Pancreas (tissue), 10 donors: ENCODE measurements around the gene GBP5. TPM values are rescaled to one million over a fixed set of nuclear protein-coding genes. Genes with fewer than 3 reads are reported as not detected.
"Not testable (repeated sequence)": the region's sequence is repeated elsewhere in the genome, so short reads cannot be mapped to it uniquely, and the experiment has no call there.

Experiments used
- ATAC-seq, 4 donors: fragments of 200-7000 bp; cut with Tn5 transposase; one replicate each; pipeline versions ENCODE4 v1.8.0 to v1.9.1; 2020; ENCODE audit warnings: mild to moderate bottlenecking in 4 of 4, moderate library complexity in 4 of 4
- DNase-seq, 6 donors: peaks; one replicate each; pipeline ENCODE4 v3.0.0-alpha.2; 2020
- FAIRE-seq: peaks from 2 replicates; lab custom pipeline; 2012; peaks lifted over from hg19 to GRCh38; lab: Jason Lieb, UNC
- H3K27ac ChIP-seq, 4 donors: fragments of 200-600 bp; sonication (generic); 1 replicate in 3 of 4; 2 replicates in 1 of 4; pipeline versions ENCODE4 v1.5.0 to v1.8.0; 2020
- H3K27me3 ChIP-seq, 4 donors: fragments of 200-600 bp; one replicate each; pipeline ENCODE4 v1.8.0; 2021
- H3K36me3 ChIP-seq, 3 donors: fragments of 200-600 bp; sonication (generic) in 1 of 3; one replicate each; pipeline versions ENCODE4 v1.5.0 to v1.8.0; 2020 to 2021
- H3K4me1 ChIP-seq, 3 donors: fragments of 200-600 bp; one replicate each; pipeline ENCODE4 v1.8.0; 2021
- H3K4me3 ChIP-seq, 4 donors: fragments of 200-600 bp; sonication (generic) in 2 of 4; one replicate each; pipeline versions ENCODE4 v1.5.0 to v1.8.0; 2020 to 2021
- H3K9me3 ChIP-seq, 4 donors: fragments of 200-600 bp; one replicate each; pipeline ENCODE4 v1.8.0; 2021
- CTCF ChIP-seq, 4 donors: fragments of 200-600 bp; sonication (generic) in 3 of 4; IDR thresholded peaks; one replicate each; pipeline versions ENCODE4 v1.5.0 to v1.8.0; 2021; ENCODE audit warnings: antibody characterized with exemption in 4 of 4
- WGBS, 2 donors: extraction: QIAGEN DNeasy Blood & Tissue Kit; methylation state at CpG; one replicate each; pipeline ENCODE4 v1.1.7; 2013; 5-methylcytosine and 5-hydroxymethylcytosine counted together
- intact Hi-C, 3 donors: fragments of 100-400 bp; cut with DNase I; formaldehyde crosslinking; loops; one replicate each; pipeline versions ENCODE4 v1.11.1 to v1.14.2; 2022
- polyA plus RNA-seq, 2 donors: library from polyadenylated mRNA; stranded (reverse); fragments of 200-250 nt; gene quantifications; one replicate each; pipeline ENCODE4 v1.2.3, GENCODE V29; 2013
- total RNA-seq, 6 donors: library from RNA; stranded (reverse); fragmentation: NEBNext Ultra II Directional in 4 of 6; extraction: Animal tissue kit (Norgen Biotek cat#: 25700) in 4 of 6; gene quantifications; one replicate each; pipeline versions ENCODE4 v1.2.1 to v1.2.4, GENCODE V29; 2021 to 2023
- donor health status: healthy with polysubstance abuse.
- donor health status: DM: no; HTN: no; CAD: no; lungs with moderate emphysema.
- donor health status: DM: no; HTN: no; CAD: no.
- donor health status: control.
- donor health status: control.
- donor health status: Bipolar disorder and iron deficiency.
- donor health status: DM: yes; HTN: yes; CAD: no.
- donor health status: DM: no; HTN: no; CAD: no.
- donor health status: DM: no; HTN: no; CAD: no.
- donor health status: DM: yes; HTN: yes; CAD: no.

Gene GBP5
- total and polyA plus RNA-seq, 8 donors, result 0.16 to 1.4 (median 0.42) TPM

GRCh38 chr1:89257041-89257440 is 15.6 kb downstream of the GBP5 start:
- no peak overlapping the region for H3K27ac ChIP-seq
- no peaks in the 10 kb centered on the region for H3K27me3 ChIP-seq
- 54 to 65% methylated on average over 2 of the region's 2 CpGs for WGBS, 2 donors
- no peaks in the 10 kb centered on the region for H3K9me3 ChIP-seq
- no peak for TF ChIP-seq CTCF (IDR thresholded peaks at IDR 0.05)
- H3K4me1 ChIP-seq, result no peaks in the 10 kb centered on the region
- H3K36me3 ChIP-seq, result no peaks in the 10 kb centered on the region
- intact Hi-C loops, result no loop called here
- no peak overlapping the region for H3K4me3 ChIP-seq
- FAIRE-seq, result no peak
- no peak for DNase-seq
- ATAC-seq, result no peak

GRCh38 chr1:89255581-89255980 is 17.1 kb downstream of the GBP5 start:
- FAIRE-seq, intact Hi-C loops, H3K4me1 ChIP-seq, H3K27ac ChIP-seq, ATAC-seq, H3K27me3 ChIP-seq, H3K36me3 ChIP-seq, H3K4me3 ChIP-seq, H3K9me3 ChIP-seq, DNase-seq: not testable (repeated sequence)
- 85 to 92% methylated on average over 8 of the region's 8 CpGs for WGBS, 2 donors

GRCh38 chr1:89254658-89255287 is 17.9 kb downstream of the GBP5 start:
- FAIRE-seq (no peak), DNase-seq (no peak), ATAC-seq (no peak)
- H3K36me3 ChIP-seq, result no peaks in the 10 kb centered on the region
- intact Hi-C loops, result no loop called here
- TF ChIP-seq CTCF (IDR thresholded peaks at IDR 0.05), result no peak
- no peaks in the 10 kb centered on the region for H3K9me3 ChIP-seq
- H3K27ac ChIP-seq, result no peak overlapping the region
- H3K27me3 ChIP-seq, result no peaks in the 10 kb centered on the region
- 64 to 68% methylated on average over 4 of the region's 4 CpGs for WGBS, 2 donors
- H3K4me1 ChIP-seq, result no peaks in the 10 kb centered on the region
- no peak overlapping the region for H3K4me3 ChIP-seq

- H3K27ac ChIP-seq, result no peak overlapping the region
- WGBS, 2 donors, result 71 to 81% methylated on average over 3 of the region's 3 CpGs
- intact Hi-C loops, result no loop called here
- H3K9me3 ChIP-seq, result no peaks in the 10 kb centered on the region
- TF ChIP-seq CTCF (IDR thresholded peaks at IDR 0.05), result no peak
- no peaks in the 10 kb centered on the region for H3K27me3 ChIP-seq
- no peak for FAIRE-seq
- no peak for DNase-seq
- no peak overlapping the region for H3K4me3 ChIP-seq
- no peaks in the 10 kb centered on the region for H3K36me3 ChIP-seq
- no peaks in the 10 kb centered on the region for H3K4me1 ChIP-seq
- ATAC-seq, result no peak
Observed at GRCh38 chr1:89243046-89243445, 29.6 kb downstream of the GBP5 start.

Other genes with a start within 250 kb of the GBP5 start
- 10 to 100 TPM in 2 of 6 donors, 1 to 10 TPM in 4; 3.6 to 18.4 (median 4.2) TPM for gene GBP3, start 250.0 kb downstream of the GBP5 start, total RNA-seq
- gene GBP3, start 250.0 kb downstream of the GBP5 start, polyA plus RNA-seq, result 1 to 10 TPM; 2.1 to 3.5 TPM
- 1 to 10 TPM; 1.3 to 8.5 (median 3.0) TPM for gene GBP1, start 207.7 kb downstream of the GBP5 start, total RNA-seq
- 1 to 10 TPM; 3.8 to 4.9 TPM for gene GBP1, start 207.7 kb downstream of the GBP5 start, polyA plus RNA-seq
- 10 to 100 TPM in 2 of 6 donors, 1 to 10 TPM in 4; 2.4 to 17.0 (median 3.6) TPM for gene GBP2, start 146.7 kb downstream of the GBP5 start, total RNA-seq
- gene GBP2, start 146.7 kb downstream of the GBP5 start, polyA plus RNA-seq, result 10 to 100 TPM; 13.5 to 19.5 TPM
- under 1 TPM in 1 of 6 donors, not detected in 5; 0.09 TPM for gene GBP7, start 96.9 kb downstream of the GBP5 start, total RNA-seq
- not detected for gene GBP7, start 96.9 kb downstream of the GBP5 start, polyA plus RNA-seq
- gene GBP4, start 73.9 kb downstream of the GBP5 start, total RNA-seq, result 1 to 10 TPM in 5 of 6 donors, under 1 TPM in 1; 0.66 to 2.6 (median 1.3) TPM
- gene GBP4, start 73.9 kb downstream of the GBP5 start, polyA plus RNA-seq, result 1 to 10 TPM; 1.3 to 1.8 TPM
- gene GBP6, start 91.2 kb upstream of the GBP5 start, total RNA-seq, result under 1 TPM in 1 of 6 donors, not detected in 5; 0.09 TPM
- under 1 TPM; 0.05 to 0.08 TPM for gene GBP6, start 91.2 kb upstream of the GBP5 start, polyA plus RNA-seq